HUES6 (cell line): Measurements from ENCODE around the gene CADPS2.
A peak's percentile ranks its signal among the peaks of the same experiment; 100 is the strongest.

Experiments used
- H3K27ac ChIP-seq: 2 replicates; pipeline ENCODE4 v1.7.0; 2013; ENCODE audit warnings: low read depth, mild to moderate bottlenecking, low read length, inconsistent platforms
- H3K27me3 ChIP-seq: 2 replicates; pipeline ENCODE4 v1.6.1; 2013; ENCODE audit warnings: low read length; ENCODE audit not compliant: control insufficient read depth, insufficient read depth
- H3K36me3 ChIP-seq: 2 replicates; pipeline ENCODE4 v1.6.1; 2013; ENCODE audit warnings: low read length; ENCODE audit not compliant: control insufficient read depth, insufficient read depth
- H3K4me1 ChIP-seq: 2 replicates; pipeline ENCODE4 v1.6.1; 2013; ENCODE audit warnings: low read length; ENCODE audit not compliant: control insufficient read depth, insufficient read depth
- H3K4me3 ChIP-seq: 2 replicates; pipeline ENCODE4 v1.5.1; 2013; ENCODE audit warnings: low read depth, low read length
- H3K9ac ChIP-seq: one replicate; pipeline ENCODE4 v1.6.1; 2013; ENCODE audit warnings: mild to moderate bottlenecking, low read length
- H3K9me3 ChIP-seq: 2 replicates; pipeline ENCODE4 v1.6.1; 2013; ENCODE audit warnings: low read depth, low read length; ENCODE audit not compliant: control insufficient read depth, insufficient read depth

The CADPS2 gene

DNA sequence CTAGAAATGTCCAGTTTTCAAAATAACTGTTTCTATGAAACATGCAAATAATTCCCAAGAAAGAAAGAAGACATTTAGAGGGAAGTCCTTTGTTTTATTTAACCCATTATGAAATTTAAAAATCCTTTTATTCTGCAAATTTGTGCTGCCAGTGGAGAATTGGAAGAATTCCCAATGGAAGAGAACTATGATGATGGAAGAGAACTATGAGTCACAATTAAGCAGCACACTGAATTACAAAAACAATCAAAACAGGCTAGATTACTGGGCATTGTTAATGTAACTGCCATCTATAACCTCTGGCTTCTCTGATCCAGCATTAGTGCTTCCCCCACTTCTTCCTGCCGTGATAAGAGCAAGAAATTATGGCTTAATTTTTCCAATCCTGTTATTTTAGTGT, 455.6 kb downstream of the CADPS2 start:
- Histone ChIP-seq H3K9me3 (no peaks in the 10 kb centered on the region), H3K27me3 (no peaks in the 10 kb centered on the region), H3K9ac (no peak overlapping the region), H3K36me3 (no peaks in the 10 kb centered on the region), H3K4me1 (peaks cover 22% of the 10 kb centered on the region), H3K27ac (0 out of 2 replicates have a peak overlapping the region, but pooled peaks have one; percentile 53), H3K4me3 (no peak overlapping the region)

DNA sequence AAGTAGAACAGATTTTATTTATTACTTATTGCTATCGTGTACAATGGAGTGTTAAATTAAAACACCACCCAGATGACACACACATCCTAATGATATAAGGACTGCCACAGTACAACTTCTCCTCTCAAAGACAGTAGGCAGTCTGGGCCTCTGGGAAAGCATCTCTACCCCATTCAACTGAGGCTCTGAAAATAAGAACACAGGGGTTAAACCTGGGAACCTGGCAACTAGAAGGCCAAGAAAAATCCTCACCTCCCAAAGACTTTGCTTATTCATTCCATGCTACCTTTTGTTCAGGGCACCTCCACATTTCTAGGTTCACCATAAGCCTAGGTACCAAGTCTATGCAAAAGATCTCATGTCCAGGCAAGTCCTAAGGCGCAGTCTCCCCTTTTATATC, 456.3 kb downstream of the CADPS2 start:
- H3K4me1 ChIP-seq: peaks cover 22% of the 10 kb centered on the region
- no peaks in the 10 kb centered on the region for H3K27me3 ChIP-seq
- no peak overlapping the region for H3K9ac ChIP-seq
- H3K4me3 ChIP-seq: no peak overlapping the region
- 0 out of 2 replicates have a peak overlapping the region, but pooled peaks have one; percentile 46 for H3K27ac ChIP-seq
- H3K9me3 ChIP-seq: no peaks in the 10 kb centered on the region
- H3K36me3 ChIP-seq: no peaks in the 10 kb centered on the region

DNA sequence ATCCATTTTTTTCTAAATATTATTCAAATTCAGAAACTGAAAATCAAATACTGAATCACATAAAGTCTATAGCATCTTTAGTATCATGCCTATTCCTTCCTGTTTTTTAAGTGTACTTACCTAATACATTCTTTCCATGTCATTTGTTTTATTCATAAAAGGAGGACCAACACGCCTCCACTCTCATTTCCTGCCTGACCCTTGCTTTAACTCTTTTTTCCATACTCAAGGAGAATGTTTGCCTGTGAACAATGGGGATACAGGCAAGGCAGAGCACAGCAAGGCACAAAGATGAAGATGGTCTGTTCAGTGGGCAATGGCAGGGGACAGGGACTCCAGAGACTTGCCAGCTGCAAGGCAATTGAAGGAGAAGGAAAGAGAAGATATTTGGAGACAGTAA, 460.5 kb downstream of the CADPS2 start:
- H3K27me3 ChIP-seq: no peaks in the 10 kb centered on the region
- H3K27ac ChIP-seq: no peak overlapping the region
- no peaks in the 10 kb centered on the region for H3K36me3 ChIP-seq
- H3K4me3 ChIP-seq: no peak overlapping the region
- no peaks in the 10 kb centered on the region for H3K9me3 ChIP-seq
- H3K9ac ChIP-seq: no peak overlapping the region
- peaks cover 13% of the 10 kb centered on the region for H3K4me1 ChIP-seq

DNA sequence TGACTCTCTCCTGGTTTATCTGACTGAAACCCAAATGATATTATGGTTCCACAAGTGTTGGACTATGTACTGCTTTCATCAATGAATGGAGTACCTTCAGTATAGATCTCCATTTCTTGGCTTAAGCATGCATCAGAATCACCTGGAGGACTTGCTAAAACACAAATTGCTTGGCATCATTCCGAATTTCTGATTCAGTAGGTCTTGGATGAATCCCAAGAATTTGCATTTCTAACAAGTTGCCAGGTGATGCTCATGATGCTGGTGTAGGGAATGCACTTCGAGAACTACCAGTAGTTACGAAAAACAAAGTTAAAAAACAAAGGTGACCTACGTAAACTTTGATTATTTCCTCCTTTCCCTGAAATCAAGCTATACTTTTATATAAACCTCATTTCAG, 462.7 kb downstream of the CADPS2 start:
- Histone ChIP-seq H3K36me3 (no peaks in the 10 kb centered on the region), H3K9ac (no peak overlapping the region), H3K4me3 (no peak overlapping the region), H3K4me1 (no peaks in the 10 kb centered on the region), H3K27me3 (no peaks in the 10 kb centered on the region), H3K27ac (no peak overlapping the region), H3K9me3 (no peaks in the 10 kb centered on the region)

DNA sequence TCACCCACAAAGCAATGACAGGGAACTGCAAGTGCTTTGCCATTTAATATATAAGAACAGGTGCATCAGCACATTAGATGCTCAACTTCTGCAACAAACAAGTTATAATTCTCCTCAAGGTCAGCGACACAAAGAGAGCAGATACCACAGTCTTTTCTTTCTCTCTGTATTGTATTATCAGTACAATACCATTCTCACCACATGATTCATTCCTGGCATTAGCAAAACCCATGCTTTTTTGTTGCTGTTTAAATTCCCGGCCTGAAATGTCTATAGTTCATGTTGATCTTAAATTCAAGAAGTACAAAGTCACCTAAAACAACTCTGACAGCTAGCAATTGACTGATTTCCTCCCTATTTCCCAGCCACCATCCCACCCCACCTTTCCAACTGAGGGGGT, 469.9 kb downstream of the CADPS2 start:
- H3K27me3 ChIP-seq: no peaks in the 10 kb centered on the region
- H3K9me3 ChIP-seq: no peaks in the 10 kb centered on the region
- H3K9ac ChIP-seq: no peak overlapping the region
- no peak overlapping the region for H3K4me3 ChIP-seq
- peaks cover 17% of the 10 kb centered on the region for H3K4me1 ChIP-seq
- no peak overlapping the region for H3K27ac ChIP-seq
- H3K36me3 ChIP-seq: no peaks in the 10 kb centered on the region

DNA sequence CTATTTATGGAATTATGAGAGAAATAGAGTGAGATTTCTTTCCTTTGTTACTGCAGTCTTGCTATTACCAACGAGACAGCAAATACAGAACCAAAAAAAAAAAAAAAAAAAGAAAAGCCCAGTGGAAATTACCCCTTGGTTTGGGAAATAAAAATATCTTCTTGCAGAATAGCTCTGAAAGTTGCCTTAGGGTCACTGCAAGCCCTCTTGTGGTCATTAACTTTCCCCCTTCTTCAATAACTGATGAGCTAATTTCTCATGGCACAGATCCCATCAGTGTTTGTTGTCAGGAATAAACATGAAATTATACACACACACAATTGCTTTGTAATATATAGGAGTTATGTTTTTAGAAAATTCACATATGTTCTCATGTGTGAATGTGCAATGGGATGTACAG, 470.8 kb downstream of the CADPS2 start:
- Histone ChIP-seq H3K36me3 (no peaks in the 10 kb centered on the region), H3K9me3 (no peaks in the 10 kb centered on the region), H3K4me3 (no peak overlapping the region), H3K27ac (no peak overlapping the region), H3K27me3 (no peaks in the 10 kb centered on the region), H3K4me1 (peaks cover 17% of the 10 kb centered on the region), H3K9ac (no peak overlapping the region)

DNA sequence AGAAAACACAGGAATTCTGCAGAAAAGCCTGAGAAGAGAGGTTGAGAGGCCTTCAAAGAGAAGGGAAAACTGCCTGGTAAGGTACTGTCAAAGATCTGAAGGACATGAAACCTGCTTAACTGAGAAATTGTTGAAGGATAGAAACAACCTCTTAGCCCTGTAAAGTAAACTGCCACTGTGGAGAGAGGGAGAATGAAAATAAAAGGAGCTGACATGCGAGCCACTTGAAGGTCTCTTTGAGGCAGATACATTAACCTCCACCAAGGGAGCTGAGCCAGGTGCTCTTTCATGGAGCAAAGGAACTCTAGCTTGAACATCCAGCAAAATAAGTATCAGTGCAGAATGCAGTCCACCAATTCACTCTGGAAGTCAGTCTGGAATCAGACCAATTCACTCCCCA, 472.9 kb downstream of the CADPS2 start:
- Histone ChIP-seq H3K27me3 (no peaks in the 10 kb centered on the region), H3K27ac (no peak overlapping the region), H3K4me3 (no peak overlapping the region), H3K36me3 (no peaks in the 10 kb centered on the region), H3K9me3 (no peaks in the 10 kb centered on the region), H3K9ac (no peak overlapping the region), H3K4me1 (peaks cover 17% of the 10 kb centered on the region)

DNA sequence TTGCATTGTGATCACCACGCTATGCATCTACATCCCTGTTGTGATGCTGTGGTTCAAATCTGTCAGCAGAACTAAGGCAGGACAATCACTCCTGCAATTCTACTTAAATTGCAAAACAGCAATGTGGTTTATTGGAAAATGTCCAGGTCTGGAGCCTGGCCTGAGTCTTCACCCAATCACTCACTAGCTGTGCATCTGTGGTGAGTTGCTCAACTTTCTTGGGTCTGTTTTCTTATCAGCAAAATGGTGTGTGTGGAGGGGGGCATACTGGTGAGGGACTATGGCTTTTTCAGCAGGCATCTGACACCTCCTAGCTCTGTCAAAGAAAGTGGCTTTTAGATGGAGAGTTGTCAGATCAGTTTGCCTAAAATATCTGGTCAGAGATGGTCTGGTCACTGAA, 473.4 kb downstream of the CADPS2 start:
- no peak overlapping the region for H3K27ac ChIP-seq
- no peak overlapping the region for H3K9ac ChIP-seq
- H3K4me1 ChIP-seq: peaks cover 17% of the 10 kb centered on the region
- H3K27me3 ChIP-seq: no peaks in the 10 kb centered on the region
- H3K4me3 ChIP-seq: no peak overlapping the region
- no peaks in the 10 kb centered on the region for H3K9me3 ChIP-seq
- no peaks in the 10 kb centered on the region for H3K36me3 ChIP-seq

DNA sequence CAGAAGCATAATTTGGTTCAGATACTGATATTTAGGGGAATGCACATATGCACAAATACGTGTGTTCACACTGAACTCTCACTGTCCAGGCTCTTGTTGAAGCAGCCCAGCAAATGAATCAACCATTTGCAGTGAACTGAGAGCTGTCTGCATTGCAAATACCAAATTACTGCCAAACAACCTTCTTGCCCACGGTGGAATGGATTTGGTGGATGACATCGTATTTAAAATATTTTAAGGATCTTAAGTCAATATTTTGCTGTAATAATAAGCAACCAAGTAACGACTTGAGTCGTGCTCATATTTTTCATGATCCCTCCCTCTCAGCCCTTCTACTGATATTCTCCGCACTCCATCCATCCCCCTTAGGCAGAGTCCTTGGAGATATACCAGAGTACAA, 473.8 kb downstream of the CADPS2 start:
- Histone ChIP-seq H3K27ac (no peak overlapping the region), H3K4me1 (peaks cover 19% of the 10 kb centered on the region), H3K36me3 (no peaks in the 10 kb centered on the region), H3K4me3 (no peak overlapping the region), H3K9ac (no peak overlapping the region), H3K9me3 (no peaks in the 10 kb centered on the region), H3K27me3 (no peaks in the 10 kb centered on the region)

DNA sequence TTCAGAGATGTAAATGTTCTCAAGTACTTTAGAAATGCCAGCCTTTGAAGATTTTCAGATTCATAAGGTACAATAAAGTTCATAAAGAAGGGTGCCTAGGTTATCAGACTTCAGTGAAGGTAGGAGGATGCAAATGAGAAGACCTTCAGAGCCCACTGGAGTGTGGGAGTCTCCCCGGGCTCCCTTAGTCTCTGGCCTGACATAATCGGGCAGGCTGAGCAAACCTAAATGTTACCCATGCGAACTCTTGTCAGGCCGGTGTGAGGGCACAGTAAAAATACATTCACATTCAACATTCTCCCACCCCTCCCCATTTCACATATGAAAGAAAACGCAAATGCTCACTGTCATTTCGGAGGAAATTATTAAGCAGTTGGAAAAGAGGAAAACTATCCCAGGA, 479.1 kb downstream of the CADPS2 start:
- no peaks in the 10 kb centered on the region for H3K9me3 ChIP-seq
- no peak overlapping the region for H3K4me3 ChIP-seq
- H3K27ac ChIP-seq: no peak overlapping the region; the same call in 1 of the 2 replicates
- H3K36me3 ChIP-seq: no peaks in the 10 kb centered on the region
- peaks cover 16% of the 10 kb centered on the region for H3K4me1 ChIP-seq
- H3K9ac ChIP-seq: no peak overlapping the region
- H3K27me3 ChIP-seq: no peaks in the 10 kb centered on the region

DNA sequence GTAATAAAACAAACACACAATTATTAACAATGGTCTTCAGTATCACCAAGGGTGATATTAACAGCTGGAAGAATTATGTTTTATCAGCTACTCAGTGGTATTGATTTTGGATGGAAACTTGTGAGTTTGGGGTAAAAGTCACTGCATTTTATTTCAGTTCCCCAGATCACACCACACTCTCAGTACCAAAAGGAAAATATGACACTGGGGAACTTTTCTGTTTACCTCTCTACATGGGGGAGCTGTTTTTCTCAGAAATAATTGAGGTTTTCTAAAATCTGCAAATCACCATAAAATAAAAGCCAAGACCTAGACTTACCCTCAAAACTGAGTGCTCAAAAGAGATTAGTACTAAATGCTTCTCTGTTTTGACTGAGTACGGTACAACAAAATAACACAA, 483.1 kb downstream of the CADPS2 start:
- Histone ChIP-seq H3K4me3 (no peak overlapping the region), H3K27me3 (no peaks in the 10 kb centered on the region), H3K4me1 (peaks cover 23% of the 10 kb centered on the region), H3K27ac (no peak overlapping the region), H3K9ac (no peak overlapping the region), H3K9me3 (no peaks in the 10 kb centered on the region), H3K36me3 (no peaks in the 10 kb centered on the region)

DNA sequence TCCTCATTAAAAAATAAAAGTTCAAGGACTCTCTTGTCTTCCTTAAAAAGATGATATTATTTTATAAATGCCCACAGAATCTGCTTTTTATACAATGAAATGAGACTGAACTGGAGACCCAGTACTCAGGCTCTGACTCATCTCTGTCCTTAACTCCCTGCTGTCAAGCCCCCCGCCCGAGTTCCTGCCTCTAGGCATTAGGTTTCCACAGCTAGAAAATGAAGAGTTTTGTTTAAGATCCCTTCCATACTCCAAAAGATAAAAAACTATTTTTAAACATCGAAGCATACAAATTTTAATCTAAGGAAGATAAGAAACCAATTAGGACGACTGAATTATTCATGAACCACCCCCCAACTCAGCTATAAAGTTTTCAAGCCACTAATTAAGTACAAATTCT, 484.0 kb downstream of the CADPS2 start:
- H3K36me3 ChIP-seq: no peaks in the 10 kb centered on the region
- no peaks in the 10 kb centered on the region for H3K9me3 ChIP-seq
- no peak overlapping the region for H3K27ac ChIP-seq
- H3K27me3 ChIP-seq: no peaks in the 10 kb centered on the region
- no peak overlapping the region for H3K9ac ChIP-seq
- H3K4me3 ChIP-seq: no peak overlapping the region
- peaks cover 20% of the 10 kb centered on the region for H3K4me1 ChIP-seq
